GM21576 (cell line): ENCODE results near the gene NGB.
"Not testable (repeated sequence)": the region's sequence is repeated elsewhere in the genome, so short reads cannot be mapped to it uniquely, and the experiment has no call there.

Experiments used
- ATAC-seq: cut with Tn5 transposase; IDR thresholded peaks from one replicate; pipeline ENCODE4 v1.9.1; 2021; ENCODE audit warnings: mild to moderate bottlenecking, moderate library complexity; ENCODE audit not compliant: unreplicated experiment

Gene NGB

DNA sequence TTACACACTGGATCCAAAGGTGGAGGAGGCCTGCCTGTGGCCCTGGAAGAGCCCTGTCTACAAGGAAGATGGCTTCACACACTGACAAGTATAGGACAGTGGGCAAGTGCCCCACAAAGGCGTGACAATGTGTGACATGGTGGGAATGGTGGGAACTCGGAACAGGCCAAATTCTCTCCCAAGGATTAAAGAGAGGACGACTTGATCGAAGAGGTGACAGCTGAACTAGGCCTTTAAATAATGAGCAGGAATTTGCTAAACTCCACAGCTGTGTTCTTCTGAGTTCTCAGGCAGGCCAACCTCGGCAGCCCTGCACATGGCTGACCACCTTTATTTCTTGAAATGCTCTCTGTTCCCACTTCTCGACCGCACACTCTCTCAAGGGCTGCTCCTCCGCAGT, 25.9 kb upstream of the NGB start:
- ATAC-seq, result no peak

DNA sequence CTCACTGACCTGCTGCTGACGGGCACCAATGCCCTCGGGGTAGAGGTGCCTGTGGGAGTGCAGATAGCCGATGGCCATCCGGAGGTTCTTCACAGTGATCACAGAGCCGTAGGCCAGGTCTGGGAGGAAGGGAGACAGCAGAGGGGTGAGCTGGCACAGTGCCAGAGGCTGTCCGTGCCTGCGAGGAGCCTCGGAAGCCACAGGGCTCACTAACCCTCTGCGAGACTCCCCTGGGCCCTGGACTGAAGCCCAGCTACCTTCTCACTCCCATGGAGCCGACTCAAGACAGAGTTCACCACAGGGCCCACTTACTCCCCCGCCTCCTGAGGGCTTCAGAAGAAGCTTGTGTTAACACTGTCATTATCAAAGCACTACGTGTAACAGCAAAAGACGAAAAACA, 25.1 kb upstream of the NGB start:
- ATAC-seq, result no peak

- no peak for ATAC-seq
These were observed 19.7 kb upstream of the NGB start for GRCh38 chr14:77290705-77291104.

DNA sequence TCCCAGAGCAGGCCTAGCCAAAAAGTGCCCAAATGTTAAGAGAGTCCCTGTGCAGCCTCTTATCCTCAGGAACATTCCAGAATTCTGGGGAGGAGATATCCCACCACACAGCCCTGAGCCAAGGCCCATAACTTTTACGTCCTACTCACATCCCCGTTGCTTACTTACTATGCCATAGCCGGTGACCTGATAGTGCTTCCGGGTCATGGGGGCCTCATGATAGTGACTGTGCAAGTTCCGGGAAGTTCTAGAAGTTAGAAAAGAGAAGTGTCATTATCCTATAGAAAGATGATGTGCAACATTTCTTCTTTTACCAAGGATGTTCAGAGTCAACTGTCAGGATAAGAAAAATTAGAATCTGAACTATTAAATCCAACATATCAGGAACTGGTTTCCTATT, 15.6 kb upstream of the NGB start:
- no peak for ATAC-seq

DNA sequence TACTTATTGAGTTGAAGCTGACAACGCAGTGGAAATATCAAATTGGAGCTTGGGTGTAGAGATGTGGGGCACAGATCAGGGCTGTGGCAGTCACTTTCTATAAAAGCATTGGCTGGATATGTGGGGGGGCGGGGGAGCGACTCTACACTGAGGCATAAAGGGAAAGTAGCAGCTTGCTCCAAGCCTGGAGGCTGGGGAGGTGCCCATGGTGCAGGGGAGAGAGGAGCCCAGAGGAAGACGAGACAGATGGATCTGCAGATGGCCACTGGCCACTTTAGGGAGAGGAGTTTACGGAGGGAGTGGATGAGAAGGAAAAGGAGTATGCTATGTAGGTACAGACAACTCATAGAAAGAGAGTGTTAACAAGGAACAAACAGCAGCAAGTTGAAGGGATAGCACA, 13.5 kb upstream of the NGB start:
- ATAC-seq, result no peak

DNA sequence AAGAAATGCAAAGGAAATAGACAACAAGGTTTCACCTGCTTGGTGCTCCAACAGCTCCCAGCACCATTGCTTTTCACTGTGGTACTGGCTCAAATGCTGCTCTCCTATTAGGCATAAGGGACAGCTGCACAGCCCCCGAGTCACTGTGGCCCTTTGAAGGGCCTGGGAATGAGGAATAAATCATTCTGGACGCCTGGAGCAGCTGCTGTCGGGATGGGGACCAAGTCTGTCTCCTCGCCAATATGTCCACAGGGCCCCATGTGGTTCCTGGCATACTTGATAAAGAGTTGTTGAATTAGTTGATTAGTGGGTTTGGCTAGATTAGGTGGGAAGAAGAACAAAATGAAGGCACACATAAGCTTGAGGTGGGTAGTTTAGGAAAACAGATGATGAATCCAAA, 13.1 kb upstream of the NGB start:
- ATAC-seq, result no peak

DNA sequence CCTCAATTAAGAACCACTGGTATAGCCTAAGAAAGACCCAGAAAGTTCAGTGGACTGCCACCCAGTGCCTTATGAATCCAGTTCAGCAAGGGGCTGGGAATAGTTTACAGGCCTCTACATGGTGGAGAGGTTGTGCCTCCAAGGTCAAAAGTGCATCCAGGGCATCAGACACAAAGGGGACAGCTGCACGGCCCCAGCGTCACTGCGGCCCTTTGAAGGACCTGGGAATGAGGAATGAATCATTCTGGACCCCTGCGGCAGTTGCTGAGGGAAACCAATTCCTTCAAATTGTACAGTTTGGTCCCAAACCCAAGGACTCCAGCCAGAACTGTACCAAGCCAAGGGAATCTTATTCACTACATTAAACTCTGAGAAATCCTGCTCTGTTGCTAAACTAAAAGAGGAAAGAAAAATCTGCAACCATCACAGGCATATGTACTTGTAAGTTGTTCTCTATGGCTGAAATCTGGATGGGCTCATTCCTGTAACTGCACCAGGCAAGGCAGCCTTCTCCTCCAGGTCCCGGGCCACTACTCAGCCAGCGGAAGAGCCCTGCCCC, 10.9 kb upstream of the NGB start:
- ATAC-seq, result no peak

- not testable (repeated sequence) for ATAC-seq
These were observed 9.9 kb upstream of the NGB start for GRCh38 chr14:77280921-77281320.

GRCh38 chr14:77279719-77280118, 8.7 kb upstream of the NGB start:
- ATAC-seq, result no peak

- ATAC-seq, result no peak
These were observed 7.6 kb upstream of the NGB start for GRCh38 chr14:77278461-77279230.

DNA sequence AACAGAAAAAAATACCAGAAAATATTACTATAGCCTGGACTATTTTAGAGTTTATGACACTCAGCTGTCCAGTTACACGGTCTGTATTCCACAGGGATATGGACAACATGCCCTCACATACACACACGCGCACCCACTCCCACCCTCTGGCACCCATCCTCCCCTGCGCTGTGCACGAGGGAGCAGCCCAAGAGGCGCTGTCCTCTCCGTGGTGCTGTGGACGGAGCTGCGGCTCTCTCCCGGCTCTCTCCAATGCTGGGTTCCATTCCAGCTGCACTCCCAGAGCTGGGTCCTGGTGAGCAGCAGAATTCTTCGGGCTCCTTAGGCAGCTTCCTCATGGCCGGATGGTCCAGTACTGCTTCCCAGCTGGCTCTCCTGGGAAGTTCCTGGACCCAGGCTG, 6.0 kb upstream of the NGB start:
- no peak for ATAC-seq

DNA sequence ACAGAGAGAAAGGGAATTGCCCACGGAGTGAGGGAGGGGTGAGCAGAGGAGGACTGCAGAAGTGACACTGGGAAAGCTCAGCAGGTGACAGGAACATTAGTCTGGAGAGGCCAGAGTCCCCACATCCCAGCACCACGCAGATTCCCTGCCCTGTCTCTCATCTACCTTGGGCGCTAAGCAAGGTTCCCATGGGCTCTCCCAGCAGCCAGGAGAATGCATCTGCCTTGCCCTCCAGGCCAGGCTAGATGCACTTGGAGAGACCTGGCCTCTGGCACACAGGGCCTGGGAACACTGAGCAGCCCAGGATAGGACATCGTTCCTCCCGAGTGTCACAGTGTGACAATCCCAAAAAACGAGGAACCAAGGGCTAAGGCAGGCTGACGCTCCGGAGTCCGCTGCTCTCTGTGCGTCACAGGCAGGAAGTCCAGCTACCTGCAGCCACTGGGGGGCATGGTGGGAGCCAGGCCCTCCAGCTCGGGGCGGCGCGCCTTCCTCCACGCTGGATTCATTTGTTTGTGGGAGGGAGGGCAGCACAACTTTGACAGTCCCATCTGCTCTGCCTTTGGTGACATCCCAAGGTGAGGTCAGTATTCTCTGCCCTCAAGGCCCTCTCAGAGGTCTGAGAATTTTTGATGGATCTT, 5.4 kb upstream of the NGB start:
- no peak for ATAC-seq

DNA sequence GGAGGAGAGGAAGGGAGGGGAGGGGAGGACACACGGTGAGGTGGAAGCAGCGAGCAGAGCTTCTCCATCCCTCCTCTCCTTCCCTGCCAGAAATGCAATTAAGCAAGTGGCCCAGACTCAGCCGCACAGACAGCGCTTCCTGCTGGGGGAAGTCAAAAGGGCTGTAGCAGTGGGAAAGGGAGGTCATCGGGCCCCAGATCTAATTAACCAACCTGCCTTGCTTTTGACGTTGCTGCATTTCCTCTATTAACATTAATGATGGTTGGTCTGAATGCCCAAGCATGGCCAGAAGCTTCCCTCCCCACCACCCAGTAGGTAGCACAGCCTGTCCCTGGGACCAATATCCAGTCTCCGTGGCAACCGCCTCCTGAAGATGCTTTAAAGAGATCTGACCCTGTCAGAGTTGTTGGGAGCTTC, 4.6 kb upstream of the NGB start:
- no peak for ATAC-seq

DNA sequence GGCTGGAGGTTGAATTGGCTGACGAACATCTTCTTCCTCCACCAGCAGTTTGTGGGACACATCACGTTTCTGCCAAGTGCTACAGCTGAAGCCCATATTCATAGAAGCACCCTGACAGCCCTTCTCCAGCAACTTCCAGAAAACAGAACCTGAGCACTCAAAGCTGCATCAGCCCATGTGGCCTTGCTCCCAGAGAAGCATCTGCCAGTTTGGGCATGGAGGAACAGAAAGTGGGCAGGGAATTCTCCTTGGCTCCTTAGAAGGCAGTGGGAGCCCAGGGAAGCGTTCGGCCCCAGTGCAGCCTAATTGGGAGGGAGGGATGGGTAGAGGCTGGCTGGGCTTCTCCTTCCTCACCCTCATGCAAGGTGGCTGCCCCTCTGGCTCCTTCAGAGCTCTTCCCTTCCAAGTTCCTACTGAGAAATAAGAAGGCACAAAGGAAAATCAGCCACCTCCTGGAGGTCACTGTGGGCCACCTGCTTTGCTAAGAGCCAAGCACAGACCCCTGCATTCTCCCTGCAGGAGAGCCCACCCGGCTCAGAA, 4.1 kb upstream of the NGB start:
- no peak for ATAC-seq

GRCh38 chr14:77273796-77274195, 2.8 kb upstream of the NGB start:
- ATAC-seq, result no peak

DNA sequence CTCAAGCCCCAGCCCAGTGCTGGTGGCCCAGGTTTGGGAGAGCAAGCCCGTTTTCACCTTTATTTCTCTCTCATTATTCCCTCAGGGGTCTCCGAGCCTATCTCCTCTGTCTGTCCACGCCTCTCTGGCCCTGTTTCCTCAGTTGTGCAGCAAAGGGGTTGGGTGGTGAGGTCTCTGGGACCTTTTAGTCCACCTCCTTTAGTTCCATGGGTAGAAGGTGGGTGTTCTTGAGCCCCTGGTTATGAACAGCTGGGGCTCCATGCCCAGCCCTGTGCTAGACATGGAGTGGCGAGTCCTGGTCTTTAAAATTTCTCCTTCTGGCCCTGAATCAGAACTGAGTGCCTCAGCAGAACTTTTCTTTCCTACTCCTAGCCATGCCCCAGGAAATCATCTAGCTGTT, 1.3 kb upstream of the NGB start:
- ATAC-seq, result no peak

GRCh38 chr14:77270361-77271112, 469 bp downstream of the NGB start:
- no peak for ATAC-seq

DNA sequence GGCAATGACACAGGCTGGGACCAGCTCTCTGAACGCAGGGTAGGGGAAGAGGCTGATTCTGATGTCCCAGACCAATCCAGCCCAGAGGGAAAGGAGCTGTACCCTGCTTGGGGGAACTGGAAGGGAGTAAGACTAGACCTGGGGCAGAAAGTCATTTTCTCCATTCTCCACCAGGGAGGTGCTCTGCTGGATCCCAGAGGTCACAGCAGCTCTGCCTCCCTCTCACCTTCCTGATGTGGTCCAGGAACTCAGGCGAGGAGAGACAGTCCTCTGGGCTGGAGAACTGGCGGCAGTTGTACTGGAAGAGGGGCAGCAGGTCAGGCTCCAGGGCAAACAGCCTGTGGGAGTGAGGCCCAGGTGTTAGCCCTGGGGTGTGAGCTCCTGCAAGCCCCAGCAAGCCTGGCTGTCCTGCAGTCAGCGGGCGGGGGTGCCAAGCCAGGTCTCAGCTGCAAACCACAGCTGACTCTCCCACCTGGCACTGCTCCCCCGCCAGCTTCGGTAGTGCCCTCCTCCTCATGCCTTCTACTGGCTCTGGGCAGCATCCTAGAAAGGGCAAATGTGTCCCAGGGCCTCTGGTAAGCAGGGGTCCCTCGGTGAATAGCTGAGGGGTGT, 1.9 kb downstream of the NGB start:
- ATAC-seq, result no peak

DNA sequence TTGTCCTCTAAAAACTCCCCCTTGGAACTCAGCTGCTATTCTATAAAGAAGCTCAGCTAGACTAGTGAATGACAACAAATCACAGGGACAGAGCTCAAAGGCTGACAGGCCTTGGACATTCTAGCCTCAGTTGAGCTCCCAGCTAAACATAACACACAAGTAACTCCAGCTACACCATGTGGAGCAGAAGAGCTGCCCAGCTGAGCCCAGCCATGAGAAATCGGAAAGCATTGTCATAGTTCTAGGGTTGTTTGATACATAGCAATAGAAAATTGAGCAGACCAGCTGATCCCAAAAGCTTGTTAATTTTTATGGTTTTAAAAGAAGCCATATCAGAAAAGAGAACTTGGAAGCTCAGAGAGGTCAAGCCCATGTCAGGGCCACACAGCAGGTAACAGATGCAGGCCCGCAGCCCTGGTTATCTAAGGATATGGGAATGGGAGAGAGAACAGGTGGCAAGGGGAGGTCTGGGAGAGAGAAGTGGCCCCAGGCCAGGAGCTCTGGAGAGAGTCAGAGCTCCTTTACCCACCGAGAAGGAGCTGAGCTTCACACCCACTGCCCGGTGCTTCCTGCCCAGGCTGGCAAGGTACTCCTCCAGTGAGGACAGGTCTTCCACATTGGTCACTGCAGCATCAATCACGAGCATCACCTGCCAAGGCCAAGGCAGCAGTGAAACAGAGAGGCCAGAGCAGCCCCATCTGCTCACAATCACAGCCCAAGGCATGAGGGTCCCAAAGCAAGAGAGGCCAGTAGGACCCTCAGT, 2.9 kb downstream of the NGB start:
- no peak for ATAC-seq

DNA sequence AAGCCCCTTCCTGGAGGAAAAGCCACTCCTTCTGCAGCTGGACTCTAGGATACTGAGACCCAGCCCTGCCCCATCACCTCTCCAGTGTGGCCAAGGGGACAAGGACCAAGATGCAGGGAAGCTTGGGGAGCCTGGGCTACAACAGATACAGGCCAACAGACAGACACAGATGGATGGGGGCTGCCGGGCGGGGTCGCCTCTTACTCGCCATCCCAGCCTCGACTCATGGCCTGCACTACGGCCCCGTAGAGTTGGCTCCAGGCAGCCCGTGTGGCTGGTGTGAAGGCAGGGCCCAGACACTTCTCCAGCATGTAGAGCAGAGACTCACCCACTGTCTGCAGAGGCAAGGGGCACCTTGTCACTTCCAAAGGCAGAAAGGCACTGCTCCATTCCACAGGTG, 4.7 kb downstream of the NGB start:
- no peak for ATAC-seq
